ENCODE results near the gene NMRK2. TPM values are rescaled to one million over a fixed set of nuclear protein-coding genes. Genes with fewer than 3 reads are reported as not detected.

Gene NMRK2
- total RNA-seq, 1 donor from 2014 or later: 0.65 TPM

GRCh38 chr19:3970808-3971598, 38.1 kb downstream of the NMRK2 start, which contains the start of gene DAPK3:
DAPK3 (minus strand) TSS chr19:3971099; CDS start chr19:3969735, 1,364 bp downstream.
- TF ChIP-seq CTCF (conservative IDR thresholded peaks at IDR 0.05): no peak
- Mint-ChIP-seq H3K36me3 (peaks cover 18% of the 10 kb centered on the region), H3K27me3 (no peaks in the 10 kb centered on the region), H3K9me3 (no peaks in the 10 kb centered on the region), H3K4me3 (peak within 1 kb of the TSS; percentile 90), H3K4me1 (ENCODE audit: unreplicated experiment) (peaks cover 27% of the 10 kb centered on the region), H3K27ac (peak within 1 kb of the TSS; percentile 94)
- DNase-seq (ENCODE audit: extremely low spot score, unreplicated experiment): peak; percentile 98

DNA sequence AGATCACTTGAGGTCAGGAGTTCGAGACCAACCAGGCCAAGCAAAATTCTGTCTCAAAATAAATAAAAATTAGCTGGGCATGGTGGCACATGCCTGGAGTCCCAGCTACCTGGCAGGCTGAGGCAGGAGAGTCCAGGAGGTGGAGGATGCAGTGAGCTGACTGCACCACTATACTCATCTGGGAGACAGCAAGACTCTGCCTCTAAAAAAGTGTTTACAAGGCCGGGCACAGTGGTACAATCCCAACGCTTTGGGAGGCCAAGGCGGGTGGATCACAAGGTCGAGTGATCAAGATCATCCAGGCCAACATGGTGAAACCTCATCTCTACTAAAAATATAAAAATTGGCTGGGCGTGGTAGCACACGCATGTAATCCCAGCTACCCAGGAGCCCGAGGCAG, 42.3 kb downstream of the NMRK2 start:
- peaks cover 9% of the 10 kb centered on the region for H3K36me3 Mint-ChIP-seq
- no peaks in the 10 kb centered on the region for H3K9me3 Mint-ChIP-seq
- no peaks in the 10 kb centered on the region for H3K27me3 Mint-ChIP-seq
- no peak overlapping the region for H3K27ac Mint-ChIP-seq
- H3K4me1 Mint-ChIP-seq (ENCODE audit: unreplicated experiment): peaks cover 11% of the 10 kb centered on the region
- no peak for TF ChIP-seq CTCF (conservative IDR thresholded peaks at IDR 0.05)
- no peak overlapping the region for H3K4me3 Mint-ChIP-seq
- no peak for DNase-seq (ENCODE audit: extremely low spot score, unreplicated experiment)

GRCh38 chr19:3975637-3976087, 42.8 kb downstream of the NMRK2 start:
- Mint-ChIP-seq H3K36me3 (peaks cover 9% of the 10 kb centered on the region), H3K4me3 (no peak overlapping the region), H3K4me1 (ENCODE audit: unreplicated experiment) (peaks cover 7% of the 10 kb centered on the region), H3K27ac (peak overlapping the region; percentile 70), H3K9me3 (no peaks in the 10 kb centered on the region), H3K27me3 (no peaks in the 10 kb centered on the region)
- no peak for TF ChIP-seq CTCF (conservative IDR thresholded peaks at IDR 0.05)
- no peak for DNase-seq (ENCODE audit: extremely low spot score, unreplicated experiment)

DNA sequence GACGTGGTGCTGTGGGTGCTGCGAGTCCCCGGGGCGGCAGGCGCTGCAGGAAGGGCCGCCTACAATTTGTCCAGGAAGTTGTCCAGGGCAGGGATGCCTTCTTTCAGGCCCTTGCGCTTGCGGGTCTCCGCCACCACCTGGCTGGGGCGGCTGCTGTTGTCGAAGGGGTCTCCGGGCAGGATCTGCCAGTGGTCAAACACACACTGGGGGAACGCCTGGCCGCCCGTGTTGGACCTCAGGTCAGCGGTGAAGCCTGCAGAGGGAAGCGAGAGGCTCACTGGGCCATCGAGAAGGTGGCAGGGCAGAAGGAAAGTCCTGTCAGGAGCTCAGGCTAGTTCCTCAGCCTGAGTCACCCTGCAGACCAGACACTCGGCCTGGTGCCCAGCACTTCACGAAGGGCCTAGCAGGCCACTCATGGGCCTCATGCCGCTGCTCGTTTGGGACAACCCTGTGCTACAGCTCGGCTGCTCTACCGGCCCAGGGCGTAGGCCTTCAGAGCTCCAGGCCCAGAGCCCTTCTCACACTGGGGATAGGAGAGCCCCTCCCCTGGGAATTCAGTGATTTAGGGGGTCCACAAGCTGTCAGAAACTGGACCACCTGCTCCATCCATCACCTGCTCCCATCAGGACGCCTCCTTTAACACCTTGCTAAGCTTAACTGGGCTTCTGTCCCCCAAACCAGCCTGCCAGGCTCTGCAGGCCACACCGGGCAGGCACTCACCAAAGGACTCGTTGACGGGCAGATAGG, 43.8 kb downstream of the NMRK2 start:
- TF ChIP-seq CTCF (conservative IDR thresholded peaks at IDR 0.05): no peak
- H3K36me3 Mint-ChIP-seq: peaks cover 13% of the 10 kb centered on the region

GRCh38 chr19:3977242-3978143, 44.6 kb downstream of the NMRK2 start:
- H3K9me3 Mint-ChIP-seq: no peaks in the 10 kb centered on the region
- peak; percentile 44 for TF ChIP-seq CTCF (conservative IDR thresholded peaks at IDR 0.05)
- peaks cover 13% of the 10 kb centered on the region for H3K36me3 Mint-ChIP-seq
- no peak for DNase-seq (ENCODE audit: extremely low spot score, unreplicated experiment)
- H3K27me3 Mint-ChIP-seq: no peaks in the 10 kb centered on the region
- peaks cover 4% of the 10 kb centered on the region for H3K4me1 Mint-ChIP-seq (ENCODE audit: unreplicated experiment)
- H3K4me3 Mint-ChIP-seq: no peak overlapping the region
- peak overlapping the region; percentile 66 for H3K27ac Mint-ChIP-seq

More for the DNA sequence above, 43.8 kb downstream of the NMRK2 start:
- H3K27me3 Mint-ChIP-seq: no peaks in the 10 kb centered on the region
- no peaks in the 10 kb centered on the region for H3K9me3 Mint-ChIP-seq
- peaks cover 4% of the 10 kb centered on the region for H3K4me1 Mint-ChIP-seq (ENCODE audit: unreplicated experiment)
- H3K27ac Mint-ChIP-seq: peak overlapping the region; percentile 70
- no peak for DNase-seq (ENCODE audit: extremely low spot score, unreplicated experiment)
- H3K4me3 Mint-ChIP-seq: no peak overlapping the region

Data from type B pancreatic cell (in vitro differentiated cells).